Body of pancreas (tissue), 4 donors: ENCODE results near the gene CDC42EP4. TPM values are rescaled to one million over a fixed set of nuclear protein-coding genes. Genes with fewer than 3 reads are reported as not detected.

Experiments
- ATAC-seq: fragments of 150-250 bp; one replicate; pipeline ENCODE4 v1.9.1; 2016
- DNase-seq, 4 donors: peaks; one replicate each; pipeline ENCODE4 v3.0.0-alpha.2; 2019
- H3K27ac ChIP-seq, 4 donors: fragments of 200-600 bp; sonication (generic); 1 replicate in 3 of 4; 2 replicates in 1 of 4; pipeline versions ENCODE4 v1.5.1 to v1.6.1; 2016 to 2019; ENCODE audit warnings: mild to moderate bottlenecking in 1 of 4, mixed read lengths in 1 of 4, moderate library complexity in 1 of 4
- H3K27me3 ChIP-seq, 2 donors: fragments of 200-600 bp; sonication (generic); one replicate each; pipeline ENCODE4 v1.6.0; 2016; ENCODE audit warnings: mild to moderate bottlenecking in 1 of 2
- H3K36me3 ChIP-seq, 2 donors: fragments of 200-600 bp; sonication (generic); replicated peaks in 1 of 2; 2 replicates each; pipeline ENCODE4 v1.5.1; 2016; ENCODE audit warnings: low read depth in 2 of 2; ENCODE audit not compliant: insufficient read depth in 1 of 2
- H3K4me1 ChIP-seq: fragments of 200-600 bp; sonication (generic); one replicate; pipeline ENCODE4 v1.6.0; 2016
- H3K4me3 ChIP-seq, 2 donors: fragments of 200-600 bp; sonication (generic); 1 replicate in 1 of 2; 2 replicates in 1 of 2; pipeline ENCODE4 v1.5.1; 2016 to 2019
- H3K9me3 ChIP-seq, 3 donors: fragments of 200-600 bp; sonication (generic); 1 replicate in 2 of 3; 2 replicates in 1 of 3; pipeline ENCODE4 v1.5.1; 2016
- POLR2A ChIP-seq, 3 donors: fragments of 450-650 bp; IDR thresholded peaks; one replicate each; pipeline ENCODE4 v1.6.1; 2016; ENCODE audit warnings: antibody characterized with exemption in 3 of 3, mild to moderate bottlenecking in 2 of 3
- WGBS, 2 donors: methylation state at CpG; one replicate each; pipeline ENCODE4 v1.1.5; 2017; 5-methylcytosine and 5-hydroxymethylcytosine counted together
- intact Hi-C: fragments of 100-400 bp; cut with DNase I; formaldehyde crosslinking; loops from one replicate; pipeline ENCODE4 v1.15.1; 2023
- total RNA-seq, 2 donors: library from RNA; depleted of rRNA; stranded (reverse); fragments of >200 nt; gene quantifications; one replicate each; pipeline ENCODE4 v1.1.0, GENCODE V29; 2016
- TF ChIP-seq, protein P1 (sequence below), 7 experiments: fragments of 450-650 bp in 4 of 7; fragments of 200-600 bp in 3 of 7; sonication (generic) in 3 of 7; IDR thresholded peaks; one replicate each; pipeline ENCODE4 v1.5.1; 2016 to 2019; ENCODE audit warnings: antibody characterized with exemption in 7 of 7

CDC42EP4 gene
- total RNA-seq, 2 donors from 2014 or later = 47.0 to 60.6 TPM

DNA sequence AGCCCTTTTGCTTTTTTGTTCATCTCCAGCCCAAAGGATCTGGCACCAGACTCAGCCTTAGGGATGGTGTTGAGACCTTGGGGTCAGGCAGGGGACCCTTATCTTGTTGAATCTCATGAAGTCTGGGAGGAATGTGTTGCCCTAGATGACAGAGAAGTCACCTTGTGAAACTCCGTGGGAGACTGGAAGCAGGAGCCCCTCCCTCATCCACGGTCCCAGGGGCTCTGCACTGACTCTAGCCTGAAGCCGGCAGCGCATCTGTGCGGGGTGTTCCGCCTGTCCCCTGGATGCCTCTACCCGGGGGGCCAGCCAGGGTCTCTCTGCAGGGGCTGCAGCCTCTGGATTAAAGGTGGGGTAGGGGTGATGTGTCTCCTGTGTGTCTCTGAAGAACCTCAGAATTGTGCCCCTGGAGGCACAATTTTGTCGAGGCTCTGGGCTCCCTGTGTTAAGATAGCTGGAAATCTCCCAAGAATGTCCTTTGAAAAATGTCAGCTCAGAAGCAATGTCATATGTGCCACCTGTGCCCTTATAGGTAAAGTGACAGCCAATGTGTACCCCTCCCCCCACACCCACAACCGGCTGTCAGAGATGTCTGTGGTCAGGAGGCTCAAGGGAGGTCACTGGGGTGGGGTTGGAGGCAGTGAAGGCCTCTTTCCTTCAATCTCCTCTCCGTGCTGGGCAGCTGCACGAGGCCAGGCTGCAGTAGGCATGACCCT, 32.1 kb upstream of the CDC42EP4 start:
- TF ChIP-seq, protein P1, sequence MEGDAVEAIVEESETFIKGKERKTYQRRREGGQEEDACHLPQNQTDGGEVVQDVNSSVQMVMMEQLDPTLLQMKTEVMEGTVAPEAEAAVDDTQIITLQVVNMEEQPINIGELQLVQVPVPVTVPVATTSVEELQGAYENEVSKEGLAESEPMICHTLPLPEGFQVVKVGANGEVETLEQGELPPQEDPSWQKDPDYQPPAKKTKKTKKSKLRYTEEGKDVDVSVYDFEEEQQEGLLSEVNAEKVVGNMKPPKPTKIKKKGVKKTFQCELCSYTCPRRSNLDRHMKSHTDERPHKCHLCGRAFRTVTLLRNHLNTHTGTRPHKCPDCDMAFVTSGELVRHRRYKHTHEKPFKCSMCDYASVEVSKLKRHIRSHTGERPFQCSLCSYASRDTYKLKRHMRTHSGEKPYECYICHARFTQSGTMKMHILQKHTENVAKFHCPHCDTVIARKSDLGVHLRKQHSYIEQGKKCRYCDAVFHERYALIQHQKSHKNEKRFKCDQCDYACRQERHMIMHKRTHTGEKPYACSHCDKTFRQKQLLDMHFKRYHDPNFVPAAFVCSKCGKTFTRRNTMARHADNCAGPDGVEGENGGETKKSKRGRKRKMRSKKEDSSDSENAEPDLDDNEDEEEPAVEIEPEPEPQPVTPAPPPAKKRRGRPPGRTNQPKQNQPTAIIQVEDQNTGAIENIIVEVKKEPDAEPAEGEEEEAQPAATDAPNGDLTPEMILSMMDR (IDR thresholded peaks at IDR 0.05) = no peak
- no peak for TF ChIP-seq POLR2A (IDR thresholded peaks at IDR 0.05)
- WGBS, 2 donors = 65 to 76% methylated on average over 7 of the region's 11 CpGs
- DNase-seq (no peak), ATAC-seq (no peak)
- intact Hi-C loops = no loop called here
- H3K4me3 ChIP-seq = no peak overlapping the region
- peaks cover 23% of the 10 kb centered on the region for H3K4me1 ChIP-seq
- no peaks in the 10 kb centered on the region for H3K9me3 ChIP-seq
- H3K36me3 ChIP-seq = no peaks in the 10 kb centered on the region
- H3K27me3 ChIP-seq = no peaks in the 10 kb centered on the region
- no peak overlapping the region for H3K27ac ChIP-seq

DNA sequence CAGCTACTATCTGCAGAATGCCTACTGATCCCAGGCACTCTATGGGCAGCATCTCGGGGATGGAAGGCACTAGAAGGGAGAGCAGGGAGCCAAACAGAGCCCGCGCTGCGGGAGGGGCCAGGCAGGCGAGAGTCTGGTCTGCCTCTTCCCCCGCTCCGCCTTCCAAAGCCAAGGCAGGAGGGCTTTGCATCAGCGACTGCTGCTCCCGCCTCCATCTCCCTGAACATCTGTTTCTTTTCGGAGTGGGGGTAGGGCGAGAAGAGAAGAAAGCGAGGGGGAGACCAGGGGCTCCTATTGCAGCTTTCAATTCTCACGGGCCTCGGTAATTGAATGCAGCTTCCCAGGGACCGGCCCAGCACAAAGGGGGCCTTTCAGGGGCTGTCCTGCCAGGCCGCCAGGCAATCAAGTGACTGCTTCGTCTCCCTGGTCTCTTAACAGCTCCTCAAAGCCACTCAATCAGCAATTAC, 31.4 kb upstream of the CDC42EP4 start:
- no peak for ATAC-seq
- H3K4me3 ChIP-seq = no peak overlapping the region
- H3K27me3 ChIP-seq = no peaks in the 10 kb centered on the region
- no peaks in the 10 kb centered on the region for H3K9me3 ChIP-seq
- intact Hi-C loops = no loop called here
- H3K4me1 ChIP-seq = peaks cover 23% of the 10 kb centered on the region
- DNase-seq = peak in 3 of 4 donors; percentile 50 to 54 (median 51)
- H3K27ac ChIP-seq = no peak overlapping the region
- WGBS, 2 donors = 42 to 44% methylated on average over 16 to 17 of the region's 17 CpGs
- no peaks in the 10 kb centered on the region for H3K36me3 ChIP-seq
- no peak for TF ChIP-seq POLR2A (IDR thresholded peaks at IDR 0.05)
- TF ChIP-seq, protein P1 (IDR thresholded peaks at IDR 0.05) = no peak

DNA sequence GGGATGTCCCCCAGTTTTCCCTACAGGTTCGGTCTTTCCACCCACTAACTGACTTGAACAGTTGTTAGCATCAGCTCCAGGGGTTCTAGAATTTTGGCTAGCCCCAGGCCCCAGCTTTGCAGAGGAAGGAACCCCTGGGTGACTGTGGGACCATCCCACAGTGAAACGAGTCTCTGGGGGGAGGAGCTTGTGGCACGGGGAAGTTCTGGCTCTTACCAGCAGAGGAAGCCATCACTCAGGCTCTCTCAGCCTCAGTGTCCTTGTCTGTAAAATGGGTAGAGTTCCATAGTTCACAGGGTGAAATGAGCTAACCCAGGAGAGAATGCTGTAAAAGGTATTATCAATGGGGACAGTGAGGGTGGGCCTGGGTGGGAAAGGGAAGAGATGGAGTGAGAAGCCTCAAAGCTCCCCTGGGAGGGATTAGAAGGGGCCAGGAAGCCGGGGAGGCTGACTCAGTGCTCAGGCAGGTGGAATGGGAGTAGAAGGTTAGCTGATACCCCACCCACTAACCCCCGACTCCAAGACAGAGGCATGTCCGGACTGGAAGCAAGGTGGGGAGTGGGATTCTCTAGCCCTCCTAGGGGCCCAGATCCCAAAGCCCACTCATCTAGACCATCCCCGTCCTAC, 30.9 kb upstream of the CDC42EP4 start:
- WGBS, 2 donors = 50 to 72% methylated on average over 5 to 7 of the region's 7 CpGs
- no peak overlapping the region for H3K4me3 ChIP-seq

DNA sequence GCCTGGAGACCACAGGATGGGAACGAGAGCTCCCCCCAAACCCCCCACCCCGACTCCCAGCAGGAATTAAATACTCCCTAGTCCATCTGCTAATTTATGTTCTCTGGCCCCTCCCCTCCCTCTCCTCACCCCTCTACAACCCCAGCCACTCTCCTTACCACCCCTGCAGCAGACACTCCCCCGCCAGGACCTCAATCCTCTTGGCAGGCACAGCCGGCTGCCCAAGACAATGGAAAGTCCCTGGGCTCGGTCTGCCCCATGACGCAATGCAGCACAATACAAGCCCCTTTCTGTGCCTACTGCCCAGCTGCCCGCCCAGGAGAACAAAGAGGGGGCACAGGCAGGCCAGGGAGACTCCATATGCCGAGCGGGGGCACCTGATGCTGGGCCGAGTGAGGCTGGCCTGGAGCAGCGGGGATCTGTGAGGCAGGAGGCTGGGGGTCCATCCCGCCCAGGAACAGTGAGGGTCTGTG, 30.3 kb upstream of the CDC42EP4 start:
- no peaks in the 10 kb centered on the region for H3K36me3 ChIP-seq
- no peaks in the 10 kb centered on the region for H3K9me3 ChIP-seq
- intact Hi-C loops = no loop called here
- no peak overlapping the region for H3K4me3 ChIP-seq
- peak overlapping the region; percentile 21 to 65 (median 44) for H3K27ac ChIP-seq
- peaks cover 23% of the 10 kb centered on the region for H3K4me1 ChIP-seq
- TF ChIP-seq, protein P1 (IDR thresholded peaks at IDR 0.05) = no peak
- no peak for TF ChIP-seq POLR2A (IDR thresholded peaks at IDR 0.05)
- 57 to 59% methylated on average over 10 to 12 of the region's 12 CpGs for WGBS, 2 donors
- H3K27me3 ChIP-seq = no peaks in the 10 kb centered on the region
- DNase-seq = peak; percentile 60 to 76 (median 71)
- ATAC-seq = peak; percentile 85

More for the DNA sequence above, 30.9 kb upstream of the CDC42EP4 start:
- Histone ChIP-seq H3K27ac (peak overlapping the region in 3 of 4 donors; percentile 21 to 65 (median 48)), H3K27me3 (no peaks in the 10 kb centered on the region), H3K9me3 (no peaks in the 10 kb centered on the region), H3K4me1 (peaks cover 23% of the 10 kb centered on the region), H3K36me3 (no peaks in the 10 kb centered on the region)
- intact Hi-C loops = no loop called here
- no peak for ATAC-seq
- no peak for DNase-seq
- TF ChIP-seq, protein P1 (IDR thresholded peaks at IDR 0.05) = no peak
- no peak for TF ChIP-seq POLR2A (IDR thresholded peaks at IDR 0.05)
